A673 (cell line): ENCODE data around the gene KCNIP4.

ENCODE experiments used
- EZH2 ChIP-seq: fragments of 200-600 bp; sonication (generic); IDR thresholded peaks from 2 replicates; pipeline ENCODE4 v1.6.1; 2017; ENCODE audit warnings: borderline replicate concordance, low read depth, mild to moderate bottlenecking, mixed read lengths, antibody characterized with exemption, low read length; ENCODE audit not compliant: poor library complexity, severe bottlenecking
- TF ChIP-seq, protein P1 (sequence below): fragments of 300-800, 200-600 bp; sonication (generic); conservative IDR thresholded peaks from 2 replicates; pipeline ENCODE4 v1.5.1; 2017; ENCODE audit warnings: low read depth, mild to moderate bottlenecking, antibody characterized with exemption, low read length, moderate library complexity, mixed read lengths

DNA sequence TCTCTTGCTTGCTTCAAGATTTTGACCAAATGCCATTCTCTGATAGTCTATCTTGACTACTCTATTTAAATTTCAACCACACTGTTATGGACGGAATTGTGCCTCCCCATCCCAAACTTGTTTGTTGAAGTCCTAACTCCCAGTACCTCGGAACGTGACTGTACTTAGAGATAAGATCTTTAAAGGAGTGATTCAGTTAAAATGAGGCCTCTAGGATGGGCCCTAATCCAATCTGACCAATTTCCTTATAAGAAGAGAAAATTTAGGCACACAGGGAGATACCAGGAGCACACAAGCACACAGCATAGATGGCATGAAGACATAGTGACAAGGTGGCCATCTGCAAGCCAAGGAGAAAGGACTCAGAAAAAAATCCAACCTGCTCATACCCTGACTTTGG lies 269.9 kb downstream of the KCNIP4 start:
- TF ChIP-seq, protein P1, sequence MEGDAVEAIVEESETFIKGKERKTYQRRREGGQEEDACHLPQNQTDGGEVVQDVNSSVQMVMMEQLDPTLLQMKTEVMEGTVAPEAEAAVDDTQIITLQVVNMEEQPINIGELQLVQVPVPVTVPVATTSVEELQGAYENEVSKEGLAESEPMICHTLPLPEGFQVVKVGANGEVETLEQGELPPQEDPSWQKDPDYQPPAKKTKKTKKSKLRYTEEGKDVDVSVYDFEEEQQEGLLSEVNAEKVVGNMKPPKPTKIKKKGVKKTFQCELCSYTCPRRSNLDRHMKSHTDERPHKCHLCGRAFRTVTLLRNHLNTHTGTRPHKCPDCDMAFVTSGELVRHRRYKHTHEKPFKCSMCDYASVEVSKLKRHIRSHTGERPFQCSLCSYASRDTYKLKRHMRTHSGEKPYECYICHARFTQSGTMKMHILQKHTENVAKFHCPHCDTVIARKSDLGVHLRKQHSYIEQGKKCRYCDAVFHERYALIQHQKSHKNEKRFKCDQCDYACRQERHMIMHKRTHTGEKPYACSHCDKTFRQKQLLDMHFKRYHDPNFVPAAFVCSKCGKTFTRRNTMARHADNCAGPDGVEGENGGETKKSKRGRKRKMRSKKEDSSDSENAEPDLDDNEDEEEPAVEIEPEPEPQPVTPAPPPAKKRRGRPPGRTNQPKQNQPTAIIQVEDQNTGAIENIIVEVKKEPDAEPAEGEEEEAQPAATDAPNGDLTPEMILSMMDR = no peak
- TF ChIP-seq EZH2 = no peak
